Measurements from ENCODE around the gene FECH. TPM values are rescaled to one million over a fixed set of nuclear protein-coding genes. Genes with fewer than 3 reads are reported as not detected.

The FECH gene
- total RNA-seq, 1 experiment from 2014 or later: 83.4 TPM

DNA sequence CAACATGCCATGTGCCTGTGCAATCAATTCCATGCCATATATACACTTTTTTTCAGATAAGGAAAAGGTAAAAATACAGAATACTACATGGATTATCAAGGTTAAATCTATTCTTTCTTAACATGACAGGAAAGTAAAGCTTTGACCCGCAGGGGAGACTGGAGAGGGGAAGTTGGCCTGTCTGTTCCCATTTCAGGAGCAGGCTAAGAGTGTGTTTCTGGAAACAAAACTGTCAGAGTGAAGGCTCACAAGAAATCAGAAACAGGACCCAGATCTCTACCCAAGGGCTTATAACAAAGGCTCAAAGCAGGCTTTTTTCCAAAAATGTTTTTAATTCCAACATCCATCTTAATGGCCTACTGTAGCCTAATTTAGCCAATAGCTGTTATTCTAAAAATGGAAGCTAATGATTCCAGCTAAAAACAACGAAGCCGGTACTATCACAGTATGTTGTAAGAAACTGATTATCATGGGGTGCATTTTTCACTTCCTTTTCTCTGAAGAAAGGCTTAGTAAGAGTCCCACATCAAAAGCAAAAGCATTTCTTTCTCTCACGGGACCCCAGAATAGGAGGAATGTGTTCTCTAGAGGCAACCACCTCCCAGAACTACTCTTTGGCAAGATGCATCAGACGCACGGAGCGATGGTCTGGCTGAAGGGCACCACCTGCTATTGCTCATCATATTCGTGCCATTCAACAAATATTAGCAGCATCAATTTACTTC lies 41.4 kb downstream of the FECH start:
- Histone ChIP-seq H3K27me3 (ENCODE audit: insufficient read depth, low read depth) (no peaks in the 10 kb centered on the region), H3K9me3 (ENCODE audit: insufficient read depth, low read depth) (no peaks in the 10 kb centered on the region), H3K79me2 (ENCODE audit: low read depth) (no peaks in the 10 kb centered on the region), H3K36me3 (ENCODE audit: low read depth) (no peaks in the 10 kb centered on the region), H3K27ac (no peak overlapping the region), H2AFZ (no peak overlapping the region), H3K4me2 (no peak overlapping the region), H3K4me1 (replicated peaks; ENCODE audit: insufficient read depth) (no peaks in the 10 kb centered on the region), H3F3A (ENCODE audit: insufficient read depth, low read depth) (no peaks in the 10 kb centered on the region), H4K20me1 (ENCODE audit: insufficient read depth) (no peaks in the 10 kb centered on the region), H3K4me3 (no peak overlapping the region), H3K9me2 (ENCODE audit: insufficient read depth) (no peaks in the 10 kb centered on the region)
- CTCF ChIA-PET: no interaction called here
- DNase-seq: no peak
- TF ChIP-seq EZH2 (IDR thresholded peaks at IDR 0.05; ENCODE audit: low read depth): no peak
- TF ChIP-seq, protein P1, sequence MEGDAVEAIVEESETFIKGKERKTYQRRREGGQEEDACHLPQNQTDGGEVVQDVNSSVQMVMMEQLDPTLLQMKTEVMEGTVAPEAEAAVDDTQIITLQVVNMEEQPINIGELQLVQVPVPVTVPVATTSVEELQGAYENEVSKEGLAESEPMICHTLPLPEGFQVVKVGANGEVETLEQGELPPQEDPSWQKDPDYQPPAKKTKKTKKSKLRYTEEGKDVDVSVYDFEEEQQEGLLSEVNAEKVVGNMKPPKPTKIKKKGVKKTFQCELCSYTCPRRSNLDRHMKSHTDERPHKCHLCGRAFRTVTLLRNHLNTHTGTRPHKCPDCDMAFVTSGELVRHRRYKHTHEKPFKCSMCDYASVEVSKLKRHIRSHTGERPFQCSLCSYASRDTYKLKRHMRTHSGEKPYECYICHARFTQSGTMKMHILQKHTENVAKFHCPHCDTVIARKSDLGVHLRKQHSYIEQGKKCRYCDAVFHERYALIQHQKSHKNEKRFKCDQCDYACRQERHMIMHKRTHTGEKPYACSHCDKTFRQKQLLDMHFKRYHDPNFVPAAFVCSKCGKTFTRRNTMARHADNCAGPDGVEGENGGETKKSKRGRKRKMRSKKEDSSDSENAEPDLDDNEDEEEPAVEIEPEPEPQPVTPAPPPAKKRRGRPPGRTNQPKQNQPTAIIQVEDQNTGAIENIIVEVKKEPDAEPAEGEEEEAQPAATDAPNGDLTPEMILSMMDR (conservative IDR thresholded peaks at IDR 0.05): no peak
- POLR2A ChIA-PET (ENCODE audit: unreplicated experiment): no interaction called here
- no TSS peak for BruUV-seq (replicated peaks)
- intact Hi-C loops (cut with micrococcal nuclease; ENCODE audit: unreplicated experiment): no loop called here

DNA sequence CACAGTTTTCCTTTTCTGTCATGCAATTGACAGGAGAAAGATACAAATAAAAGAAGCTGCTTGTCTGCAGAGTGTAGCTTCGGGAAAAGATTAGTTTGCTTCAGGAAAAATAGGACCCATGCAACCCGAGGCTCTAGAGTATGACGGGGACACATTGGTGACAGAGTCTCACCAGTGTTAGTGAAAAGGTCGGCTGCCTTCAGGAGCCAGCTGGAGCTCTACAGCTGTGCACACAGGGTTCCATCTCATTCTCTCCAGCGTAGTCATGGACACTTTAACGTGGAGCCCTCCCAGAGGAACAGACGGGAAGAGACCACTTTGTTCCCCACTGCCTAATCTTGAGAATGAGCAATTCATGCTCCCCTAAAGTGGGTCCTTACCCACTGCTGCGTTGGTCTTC lies 42.9 kb downstream of the FECH start:
- POLR2A ChIA-PET (ENCODE audit: unreplicated experiment): no interaction called here
- Histone ChIP-seq H3K4me2 (no peak overlapping the region), H3K27me3 (ENCODE audit: insufficient read depth, low read depth) (no peaks in the 10 kb centered on the region), H3K9me2 (ENCODE audit: insufficient read depth) (no peaks in the 10 kb centered on the region), H4K20me1 (ENCODE audit: insufficient read depth) (no peaks in the 10 kb centered on the region), H3K36me3 (ENCODE audit: low read depth) (no peaks in the 10 kb centered on the region), H3K9me3 (ENCODE audit: insufficient read depth, low read depth) (no peaks in the 10 kb centered on the region), H3F3A (ENCODE audit: insufficient read depth, low read depth) (no peaks in the 10 kb centered on the region), H2AFZ (no peak overlapping the region), H3K79me2 (ENCODE audit: low read depth) (no peaks in the 10 kb centered on the region), H3K4me3 (no peak overlapping the region), H3K4me1 (replicated peaks; ENCODE audit: insufficient read depth) (no peaks in the 10 kb centered on the region), H3K27ac (no peak overlapping the region)
- intact Hi-C loops (cut with micrococcal nuclease; ENCODE audit: unreplicated experiment): no loop called here
- CTCF ChIA-PET: no interaction called here
- no peak for TF ChIP-seq EZH2 (IDR thresholded peaks at IDR 0.05; ENCODE audit: low read depth)
- TF ChIP-seq, protein P1 (conservative IDR thresholded peaks at IDR 0.05): no peak
- DNase-seq: no peak
- no TSS peak for BruUV-seq (replicated peaks)

DNA sequence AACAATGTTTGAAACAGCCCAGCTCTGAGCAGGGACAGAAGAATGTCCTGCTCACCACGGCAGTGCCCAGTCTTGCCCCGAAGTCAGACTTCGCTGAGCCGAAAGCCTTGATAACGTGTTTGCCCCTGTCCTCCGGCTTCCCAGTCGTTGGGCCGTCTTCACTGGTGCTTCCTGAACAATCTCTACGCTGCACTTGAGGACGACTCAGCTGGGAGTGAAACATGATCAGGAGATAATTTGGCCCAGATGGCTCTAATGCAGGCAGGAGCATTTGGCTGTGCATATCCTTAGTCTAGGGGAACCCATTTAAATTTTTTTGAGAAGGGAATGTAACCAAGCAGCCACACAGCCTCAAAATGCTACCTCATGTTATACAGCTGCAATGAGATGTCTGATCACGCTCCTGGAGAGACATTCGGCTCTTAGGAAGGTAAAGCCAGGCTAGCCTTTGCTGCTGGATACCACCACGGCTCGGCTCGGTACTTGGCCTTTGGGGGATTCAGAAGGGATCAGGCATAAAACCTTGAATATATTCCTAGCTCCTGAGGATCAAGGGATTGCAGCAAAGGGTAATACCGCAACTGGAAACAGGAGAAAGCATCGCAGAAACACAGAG lies 43.6 kb downstream of the FECH start:
- H3F3A ChIP-seq (ENCODE audit: insufficient read depth, low read depth): no peaks in the 10 kb centered on the region
- no peaks in the 10 kb centered on the region for H3K79me2 ChIP-seq (ENCODE audit: low read depth)
- H3K4me3 ChIP-seq: no peak overlapping the region
- no peaks in the 10 kb centered on the region for H3K4me1 ChIP-seq (replicated peaks; ENCODE audit: insufficient read depth)
- TF ChIP-seq EZH2 (IDR thresholded peaks at IDR 0.05; ENCODE audit: low read depth): no peak
- TF ChIP-seq, protein P1 (conservative IDR thresholded peaks at IDR 0.05): no peak
- no peaks in the 10 kb centered on the region for H4K20me1 ChIP-seq (ENCODE audit: insufficient read depth)
- H3K36me3 ChIP-seq (ENCODE audit: low read depth): no peaks in the 10 kb centered on the region
- H3K27ac ChIP-seq: no peak overlapping the region
- ChIA-PET CTCF (no interaction called here), POLR2A (ENCODE audit: unreplicated experiment) (interaction anchor here (0.7 kb wide), 1 partner anchor 393 kb away, joined by 3 read pairs; no protein-coding TSS in a partner anchor)
- H3K9me2 ChIP-seq (ENCODE audit: insufficient read depth): no peaks in the 10 kb centered on the region
- no peak for DNase-seq
- H3K4me2 ChIP-seq: no peak overlapping the region
- no peaks in the 10 kb centered on the region for H3K27me3 ChIP-seq (ENCODE audit: insufficient read depth, low read depth)
- intact Hi-C loops (cut with micrococcal nuclease; ENCODE audit: unreplicated experiment): no loop called here
- H2AFZ ChIP-seq: no peak overlapping the region
- no peaks in the 10 kb centered on the region for H3K9me3 ChIP-seq (ENCODE audit: insufficient read depth, low read depth)
- BruUV-seq (replicated peaks): no TSS peak

Measured in PC-9 (cell line).